Epithelial cell of proximal tubule (primary cell): Measurements from ENCODE around the gene NPIPB8. TPM values are rescaled to one million over a fixed set of nuclear protein-coding genes. Genes with fewer than 3 reads are reported as not detected.
"Not testable (repeated sequence)": the region's sequence is repeated elsewhere in the genome, so short reads cannot be mapped to it uniquely, and the experiment has no call there.

Experiments
- DNase-seq: peaks from one replicate; pipeline ENCODE4 v3.0.0-alpha.2; 2011; ENCODE audit warnings: low read depth
- H3K4me3 ChIP-seq: 2 replicates; pipeline ENCODE4 v1.5.1; 2011; ENCODE audit warnings: low read depth, mild to moderate bottlenecking, low read length
- total RNA-seq: library from RNA; depleted of rRNA; stranded (reverse); fragments of >200 nt; gene quantifications from 2 replicates; pipeline ENCODE4 v1.2.3, GENCODE V29; 2015

Gene NPIPB8
- total RNA-seq, 1 donor from 2014 or later = not detected

DNA sequence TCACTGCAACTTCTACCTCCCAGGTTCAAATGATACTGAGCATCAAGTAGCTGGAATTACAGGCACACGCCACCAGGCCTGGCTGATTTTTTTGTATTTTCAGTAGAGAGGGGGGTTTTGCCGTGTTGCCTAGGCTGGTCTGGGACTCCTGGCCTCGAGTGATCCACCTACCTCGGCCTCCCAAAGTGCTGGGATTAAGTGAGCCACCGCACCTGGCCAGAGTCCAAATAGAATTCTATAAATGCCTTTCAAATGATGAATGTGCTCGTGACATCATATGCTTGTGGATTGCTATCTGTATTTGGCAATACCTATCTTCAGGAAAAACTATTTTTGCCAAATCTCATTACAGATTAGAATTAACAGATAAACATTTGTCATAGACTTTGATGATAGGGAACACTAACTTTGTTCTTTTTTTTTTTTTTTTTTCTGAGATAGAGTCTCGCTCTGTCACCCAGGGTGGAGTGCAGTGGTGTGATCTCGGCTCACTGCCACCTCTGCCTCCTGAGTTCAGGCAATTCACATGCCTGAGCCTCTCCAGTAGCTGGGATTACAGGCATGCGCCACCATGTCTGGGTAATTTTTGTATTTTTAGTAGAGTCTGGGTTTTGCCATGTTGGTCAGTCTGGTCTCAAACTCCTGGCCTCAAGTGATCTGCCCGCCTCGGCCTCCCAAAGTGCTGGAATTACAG lies 55.5 kb downstream of the NPIPB8 start:
- H3K4me3 ChIP-seq, DNase-seq: not testable (repeated sequence)

DNA sequence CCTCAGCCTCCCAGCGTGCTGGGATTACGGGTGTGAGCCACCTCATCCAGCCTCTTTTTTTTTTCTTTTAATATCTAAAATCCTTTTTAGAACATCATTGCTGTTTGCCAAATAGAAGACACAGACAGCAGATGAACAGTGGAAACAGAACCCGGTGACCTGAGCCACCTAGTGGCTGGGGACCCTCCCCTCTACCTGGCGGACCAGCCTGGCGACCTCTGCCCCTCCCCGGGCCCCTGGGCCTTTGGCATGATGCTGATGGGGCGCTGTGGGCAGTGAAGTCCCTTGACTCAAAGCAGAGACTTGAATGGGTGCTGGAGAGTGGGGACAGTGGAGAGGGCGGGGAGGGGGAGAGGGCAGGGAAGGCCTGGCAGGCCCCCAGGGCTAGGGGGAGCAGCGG lies 61.9 kb downstream of the NPIPB8 start:
- not testable (repeated sequence) for H3K4me3 ChIP-seq, DNase-seq

DNA sequence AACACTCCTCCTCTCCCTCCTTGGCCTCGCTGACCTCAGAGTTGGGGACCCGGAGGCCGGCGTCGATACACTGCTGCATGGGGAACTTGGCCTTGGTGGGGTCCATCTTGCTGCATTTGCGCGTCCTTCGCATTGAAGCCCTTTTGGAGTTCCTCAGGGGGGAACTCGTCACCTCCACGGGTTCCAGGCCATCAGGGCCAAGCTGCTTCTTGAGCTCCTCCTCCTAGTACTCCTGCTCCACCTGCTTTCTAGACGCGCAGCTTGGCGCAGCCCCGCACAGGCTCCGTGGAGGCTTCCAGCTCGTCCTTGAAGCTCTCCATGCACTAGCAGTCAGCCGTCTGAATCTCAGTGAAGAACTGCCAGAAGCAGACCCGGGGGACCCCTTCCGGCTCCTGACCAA lies 62.5 kb downstream of the NPIPB8 start:
- DNase-seq, H3K4me3 ChIP-seq: not testable (repeated sequence)

DNA sequence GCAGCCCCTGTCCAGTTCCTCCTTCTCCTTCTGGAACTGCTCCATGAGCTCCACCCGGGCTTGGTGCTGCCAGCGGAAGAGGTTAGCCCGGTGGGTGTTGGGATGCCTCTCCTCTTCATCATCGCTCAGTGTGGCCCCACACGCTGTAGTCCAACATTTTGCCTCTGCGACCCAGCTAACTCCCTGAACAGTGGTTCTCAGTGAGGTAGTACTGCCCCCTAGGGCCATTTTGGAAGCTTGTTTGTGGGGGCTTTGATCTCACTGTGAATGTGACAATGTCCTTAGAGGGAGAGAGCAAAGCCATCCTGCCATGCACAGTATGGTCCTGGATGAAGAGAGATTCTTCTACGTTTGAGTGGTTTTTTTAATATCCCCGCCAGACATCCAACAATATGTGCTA lies 63.5 kb downstream of the NPIPB8 start:
- not testable (repeated sequence) for DNase-seq, H3K4me3 ChIP-seq

DNA sequence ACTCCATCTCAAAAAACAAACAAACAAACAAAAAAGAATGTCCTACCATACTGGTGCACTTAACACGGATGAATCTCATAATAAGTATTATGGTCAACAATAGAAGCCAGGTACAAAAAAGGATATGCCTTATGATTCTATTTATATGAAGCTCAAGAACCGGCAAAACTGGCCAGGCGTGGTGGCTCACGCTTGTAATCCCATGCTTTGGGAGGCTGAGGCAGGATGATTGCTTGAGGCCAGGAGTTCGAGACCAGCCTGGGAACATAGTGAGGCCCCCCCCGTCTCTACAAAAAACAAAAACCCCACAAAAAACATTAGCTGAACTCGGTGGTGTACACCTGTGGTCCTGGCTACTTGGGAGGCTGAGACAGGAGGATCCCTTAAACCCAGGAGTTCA lies 66.4 kb downstream of the NPIPB8 start:
- DNase-seq, H3K4me3 ChIP-seq: not testable (repeated sequence)

Other genes with a start within 250 kb of the NPIPB8 start
- 132 and 175 TPM in 2 replicates for gene EIF3CL, start 234.2 kb upstream of the NPIPB8 start, total RNA-seq
- not detected in 2 replicates for gene NPIPB7, start 165.7 kb upstream of the NPIPB8 start, total RNA-seq
- 15.5 and 16.0 TPM in 2 replicates for gene CLN3, start 146.0 kb upstream of the NPIPB8 start, total RNA-seq
- not detected in 2 replicates for gene APOBR, start 143.4 kb upstream of the NPIPB8 start, total RNA-seq
- not detected in 2 replicates for gene IL27, start 131.2 kb upstream of the NPIPB8 start, total RNA-seq
- gene NUPR1, start 99.1 kb upstream of the NPIPB8 start, total RNA-seq = not detected in 2 replicates
- 17.4 and 18.7 TPM in 2 replicates for gene SGF29, start 84.1 kb upstream of the NPIPB8 start, total RNA-seq
- gene SULT1A2, start 41.0 kb upstream of the NPIPB8 start, total RNA-seq = 0.17 TPM in 1 of 2 replicates, not detected in the other
- 0.72 and 8.6 TPM in 2 replicates for gene SULT1A1, start 28.0 kb upstream of the NPIPB8 start, total RNA-seq
- 178 and 287 TPM in 2 replicates for gene EIF3C, start 73.4 kb downstream of the NPIPB8 start, total RNA-seq
- not detected in 2 replicates for gene NPIPB9, start 113.7 kb downstream of the NPIPB8 start, total RNA-seq
- gene ATXN2L, start 184.9 kb downstream of the NPIPB8 start, total RNA-seq = 51.1 and 79.0 TPM in 2 replicates
- 174 and 250 TPM in 2 replicates for gene TUFM, start 208.3 kb downstream of the NPIPB8 start, total RNA-seq
- 22.4 and 23.4 TPM in 2 replicates for gene SH2B1, start 225.8 kb downstream of the NPIPB8 start, total RNA-seq
- gene ATP2A1, start 240.4 kb downstream of the NPIPB8 start, total RNA-seq = 0.14 and 0.92 TPM in 2 replicates